GM19467 (cell line): Measurements from ENCODE around the gene ANTXRL.
"Not testable (repeated sequence)": the region's sequence is repeated elsewhere in the genome, so short reads cannot be mapped to it uniquely, and the experiment has no call there.

ENCODE experiments used
- ATAC-seq: cut with Tn5 transposase; IDR thresholded peaks from one replicate; pipeline ENCODE4 v1.9.1; 2021; ENCODE audit warnings: mild to moderate bottlenecking, moderate library complexity; ENCODE audit not compliant: unreplicated experiment

The ANTXRL gene

GRCh38 chr10:46293832-46294640 is 7.2 kb downstream of the ANTXRL start:
- no peak for ATAC-seq

- ATAC-seq: no peak
Observed at GRCh38 chr10:46294641-46295220, 7.9 kb downstream of the ANTXRL start.

DNA sequence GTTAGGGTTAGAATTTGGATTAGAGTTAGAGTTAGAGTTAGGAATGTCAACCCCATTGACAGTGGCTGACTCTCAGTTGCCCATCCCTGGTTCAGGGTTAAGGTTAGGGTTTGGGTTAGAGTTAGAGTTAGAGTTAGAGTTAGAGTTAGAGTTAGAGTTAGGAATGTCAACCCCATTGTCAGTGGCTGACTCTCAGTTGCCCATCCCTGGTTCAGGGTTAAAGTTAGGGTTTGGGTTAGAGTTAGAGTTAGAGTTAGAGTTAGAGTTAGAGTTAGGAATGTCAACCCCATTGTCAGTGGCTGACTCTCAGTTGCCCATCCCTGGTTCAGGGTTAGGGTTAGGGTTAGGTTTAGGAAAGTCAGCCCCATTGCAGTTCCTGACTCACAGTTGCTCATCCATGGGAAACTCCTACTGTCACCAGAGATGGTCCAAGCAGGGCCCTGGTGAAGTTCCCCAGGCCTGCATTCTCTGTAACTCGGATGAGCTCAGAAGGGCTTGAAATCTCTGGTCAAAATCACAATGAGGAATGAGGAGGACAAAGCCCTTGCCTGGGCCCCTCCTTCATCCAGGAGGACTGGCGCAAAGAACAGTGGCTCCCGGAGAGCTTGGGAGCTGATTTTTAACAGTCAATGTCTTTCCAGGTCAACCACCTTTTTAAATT is 8.7 kb downstream of the ANTXRL start:
- not testable (repeated sequence) for ATAC-seq

DNA sequence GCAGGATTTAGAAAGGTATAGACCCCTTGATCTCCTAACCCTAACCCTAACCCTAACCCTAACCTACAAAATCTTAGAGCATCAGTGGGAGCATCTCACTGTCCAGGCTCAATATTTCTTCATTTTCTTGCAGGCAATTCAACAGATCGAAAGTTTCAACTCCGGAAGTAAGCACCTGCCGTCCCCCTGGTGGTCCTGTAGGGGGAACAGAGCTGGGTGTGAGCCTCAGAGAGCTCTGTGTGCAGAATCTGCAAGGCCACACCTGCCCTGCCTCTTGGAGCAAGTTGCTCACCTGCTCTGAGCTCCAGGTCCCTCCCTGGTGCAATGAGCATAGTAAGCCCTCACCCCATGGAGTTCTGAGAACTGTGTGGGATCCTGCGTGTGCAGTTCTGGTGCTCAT is 9.3 kb downstream of the ANTXRL start:
- not testable (repeated sequence) for ATAC-seq

- no peak for ATAC-seq
Observed at GRCh38 chr10:46296641-46297141, 9.9 kb downstream of the ANTXRL start.

- no peak for ATAC-seq
Observed at GRCh38 chr10:46297406-46298204, 10.8 kb downstream of the ANTXRL start.

GRCh38 chr10:46298477-46299285 is 11.9 kb downstream of the ANTXRL start:
- ATAC-seq: no peak

DNA sequence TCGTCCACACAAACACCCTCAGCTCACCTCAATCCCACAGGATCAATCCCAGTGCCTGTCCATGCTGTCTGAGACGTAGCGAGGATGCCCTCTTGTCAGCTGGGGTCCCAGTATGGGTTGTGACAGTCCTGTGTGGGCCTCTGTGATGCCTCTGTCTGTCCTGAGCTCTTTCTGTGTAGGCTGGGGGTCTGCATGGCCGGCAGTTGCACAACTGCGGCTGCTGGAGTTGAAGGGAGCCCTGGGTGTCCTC is 12.4 kb downstream of the ANTXRL start:
- no peak for ATAC-seq

GRCh38 chr10:46299536-46300369 is 13.0 kb downstream of the ANTXRL start:
- ATAC-seq: no peak

GRCh38 chr10:46300370-46300711 is 13.5 kb downstream of the ANTXRL start:
- ATAC-seq: not testable (repeated sequence)

DNA sequence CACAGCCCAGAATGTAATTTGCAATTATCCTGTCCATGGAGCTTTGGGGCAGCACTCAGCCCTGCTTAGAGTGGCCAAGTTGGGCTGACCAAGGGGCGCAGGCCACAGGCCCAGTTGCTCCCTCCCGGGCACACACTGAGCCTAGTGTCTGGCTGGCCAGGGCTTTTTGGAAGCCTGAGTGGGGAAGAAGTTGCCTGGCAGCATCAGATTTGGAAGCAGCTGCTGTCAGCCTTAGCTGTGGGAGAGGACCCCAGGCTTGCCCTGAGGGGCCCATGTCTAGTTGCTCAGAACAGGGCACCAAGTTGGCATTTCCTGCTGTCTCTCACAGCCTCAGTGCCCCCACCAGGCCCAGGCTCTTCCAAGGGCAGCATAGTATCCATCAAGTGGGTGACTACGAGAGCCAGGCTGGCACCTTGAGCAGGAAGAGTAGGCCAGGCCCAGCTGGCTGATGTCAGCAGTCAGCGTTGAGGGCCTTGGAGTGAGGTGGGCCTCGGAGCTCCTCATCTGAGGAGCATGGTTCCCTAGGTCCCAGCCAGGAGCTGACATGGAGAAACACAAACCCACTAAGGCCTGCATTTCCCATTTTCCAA is 14.4 kb downstream of the ANTXRL start:
- ATAC-seq: no peak

DNA sequence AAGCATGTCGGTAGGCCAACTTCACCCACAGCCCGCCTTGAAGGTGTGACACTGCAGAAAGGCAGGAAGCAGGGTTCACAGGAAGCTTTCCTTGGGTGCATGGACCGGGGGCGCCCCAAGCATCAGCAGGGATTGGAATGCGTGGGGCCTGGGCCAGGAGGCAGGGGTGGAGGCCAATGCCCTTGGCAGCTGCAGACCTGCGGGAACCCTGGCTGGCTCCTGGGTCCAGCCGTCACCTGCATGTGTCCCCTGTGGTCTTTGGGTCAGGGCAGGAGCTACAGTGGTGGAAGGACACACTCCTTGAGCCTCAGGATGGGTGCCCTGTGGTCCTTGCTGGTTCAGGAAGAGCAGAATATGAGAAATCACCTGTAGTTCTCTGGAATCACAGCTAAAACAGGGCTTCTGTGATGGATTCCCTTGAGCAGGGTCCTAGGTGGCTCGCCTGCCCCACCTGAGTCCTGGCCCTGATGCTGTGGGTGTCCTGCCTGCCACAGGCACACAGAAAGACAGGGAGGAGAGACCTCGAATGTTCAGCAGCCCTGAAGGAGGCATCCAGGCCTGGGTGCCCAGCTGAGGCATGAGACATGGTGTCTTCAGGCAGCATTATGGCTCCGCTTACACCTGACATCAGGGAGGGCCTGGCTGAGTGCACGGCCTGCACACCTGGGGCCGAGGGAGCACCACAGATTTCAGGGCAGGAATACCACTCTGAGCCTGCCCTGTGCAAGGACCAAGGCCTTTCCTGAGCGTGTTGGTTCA is 15.1 kb downstream of the ANTXRL start:
- ATAC-seq: no peak

GRCh38 chr10:46302765-46303352 is 16.1 kb downstream of the ANTXRL start:
- ATAC-seq: not testable (repeated sequence)

DNA sequence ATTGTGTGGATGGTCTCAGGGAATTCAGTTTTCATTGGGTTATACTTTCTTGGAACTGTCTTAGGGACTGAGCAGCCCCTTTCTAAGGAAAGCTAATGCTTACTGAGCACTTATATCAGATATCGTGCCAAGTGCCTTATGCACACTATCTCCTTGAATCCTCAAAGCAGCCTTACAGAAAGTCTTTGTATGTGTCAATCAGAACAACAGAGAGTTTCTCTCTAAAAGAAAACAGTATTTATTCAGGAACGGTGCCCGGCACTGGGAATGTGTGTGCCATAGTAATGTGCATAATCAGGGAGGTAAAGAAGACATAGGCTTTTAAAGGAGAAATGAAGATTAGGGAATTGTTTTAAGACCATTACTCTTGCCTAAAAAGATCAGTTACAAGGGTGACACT is 17.3 kb downstream of the ANTXRL start:
- ATAC-seq: no peak

DNA sequence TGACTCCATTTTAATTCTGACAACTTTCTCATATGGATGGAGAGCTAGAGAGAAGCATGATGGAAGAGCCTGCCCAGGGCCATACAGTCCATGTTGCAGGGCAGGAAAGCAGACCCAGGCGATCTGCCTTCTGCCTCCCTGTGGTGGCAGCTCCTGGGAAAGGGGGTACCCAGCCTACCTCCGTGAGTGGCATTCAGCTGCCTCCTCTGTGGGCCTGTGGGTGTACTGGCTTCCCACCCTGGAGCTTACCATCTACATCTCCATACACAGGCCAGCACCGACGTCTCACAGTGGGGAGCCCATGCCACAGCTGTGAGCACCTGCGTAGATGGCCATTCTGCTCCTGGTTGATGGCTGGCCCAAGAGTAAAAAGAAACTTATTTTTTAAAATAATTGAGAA is 17.9 kb downstream of the ANTXRL start:
- ATAC-seq: not testable (repeated sequence)

DNA sequence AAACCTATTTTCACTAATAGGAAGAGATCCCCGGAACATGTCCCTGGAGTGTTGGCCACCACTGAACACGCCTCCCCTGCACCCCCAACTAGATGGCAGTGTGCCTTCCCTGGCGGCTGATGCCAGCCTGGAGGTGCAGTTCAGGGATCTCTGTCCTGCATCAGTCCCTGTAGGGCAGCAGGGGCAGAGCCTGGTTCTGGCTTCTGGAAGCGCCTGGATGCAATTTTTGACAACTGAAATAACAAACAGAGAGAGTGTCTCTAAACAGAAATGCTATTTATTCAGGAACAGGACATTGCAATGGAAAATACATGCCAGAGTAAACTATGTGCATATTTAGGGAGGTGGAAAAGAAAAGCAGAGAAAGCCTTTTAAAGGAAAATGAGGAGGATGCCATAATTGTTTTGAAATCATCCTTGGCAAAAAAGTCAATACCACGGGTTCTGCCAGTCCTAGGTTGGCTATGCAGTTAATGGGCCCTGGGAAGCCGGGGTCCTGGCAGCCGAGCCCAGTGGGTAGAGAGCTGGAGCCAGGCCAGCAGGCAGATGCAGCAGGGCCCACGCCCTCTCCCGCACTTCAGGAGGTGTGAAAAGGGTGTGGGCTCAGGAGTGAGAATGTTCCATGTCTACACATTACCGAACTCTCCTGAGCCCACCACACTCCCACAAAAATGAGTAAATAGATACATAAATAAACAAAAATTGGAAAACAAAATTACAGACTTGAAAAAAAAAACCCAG is 18.5 kb downstream of the ANTXRL start:
- no peak for ATAC-seq

DNA sequence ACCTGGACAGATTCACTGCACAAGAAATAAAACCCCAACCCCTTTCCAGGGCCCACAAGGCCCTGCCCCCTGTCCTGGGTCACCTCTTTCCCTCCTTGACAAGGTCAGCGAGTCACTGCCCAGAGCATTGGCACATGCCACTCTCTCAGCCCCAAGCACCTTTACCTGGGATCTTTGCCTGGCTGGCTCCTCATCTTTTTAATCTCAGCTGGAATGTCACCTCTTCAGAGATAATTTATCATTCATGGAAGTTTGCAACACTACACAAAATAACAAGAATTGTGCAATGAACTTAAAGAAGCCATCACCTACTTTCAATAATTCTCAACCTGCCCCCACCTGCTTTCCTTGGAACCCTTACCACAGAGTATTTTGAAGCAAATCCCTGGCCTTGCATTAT is 19.2 kb downstream of the ANTXRL start:
- no peak for ATAC-seq
